Measurements from ENCODE around the gene PAIP2B.
A peak's percentile ranks its signal among the peaks of the same experiment; 100 is the strongest.
"Not testable (repeated sequence)": the region's sequence is repeated elsewhere in the genome, so short reads cannot be mapped to it uniquely, and the experiment has no call there.

Gene PAIP2B

GRCh38 chr2:71216501-71216900 lies 10.4 kb downstream of the PAIP2B start:
- DNase-seq (ENCODE audit: low spot score): no peak

GRCh38 chr2:71215447-71215846 lies 11.5 kb downstream of the PAIP2B start:
- no peak for DNase-seq (ENCODE audit: low spot score)

DNA sequence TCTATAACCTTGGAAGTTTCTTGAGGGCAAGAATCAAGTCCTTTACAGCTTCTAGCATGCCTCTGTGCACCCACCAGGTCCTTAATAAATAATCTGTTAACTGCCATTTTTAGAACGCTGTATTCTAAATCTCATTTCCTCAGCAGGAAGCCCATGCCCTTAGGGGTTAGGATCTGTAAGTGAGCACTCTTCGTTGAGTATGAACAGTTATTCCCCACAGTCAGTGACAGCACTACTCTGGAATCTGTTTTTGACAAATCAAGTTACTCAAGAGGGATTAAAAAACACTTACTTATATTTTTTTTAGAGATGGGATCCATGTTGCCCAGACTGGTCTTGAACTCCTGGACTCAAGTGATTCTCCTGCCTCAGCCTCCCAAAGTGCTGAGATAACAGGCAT lies 14.6 kb downstream of the PAIP2B start:
- DNase-seq (ENCODE audit: low spot score): no peak

GRCh38 chr2:71210292-71210691 lies 16.6 kb downstream of the PAIP2B start:
- no peak for DNase-seq (ENCODE audit: low spot score)

DNA sequence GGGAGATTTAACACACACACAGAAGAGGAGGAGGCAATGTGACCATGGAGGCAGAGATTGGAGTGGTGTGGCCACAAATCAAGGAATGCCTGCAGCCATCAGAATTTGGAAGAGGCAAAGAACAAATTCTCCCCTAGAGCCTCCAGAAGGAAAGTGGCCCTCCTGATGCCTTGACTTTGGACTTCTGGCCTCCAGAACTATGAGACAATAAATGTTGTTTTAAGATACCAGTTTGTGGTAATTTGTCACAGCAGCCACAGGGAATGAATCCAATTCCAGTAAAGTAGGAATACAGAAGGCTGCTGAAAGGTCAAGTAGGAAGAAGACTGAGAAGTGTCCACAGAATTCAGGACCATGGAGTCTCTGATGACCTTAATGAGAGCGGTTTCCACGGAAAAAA lies 18.1 kb downstream of the PAIP2B start:
- DNase-seq (ENCODE audit: low spot score): no peak

- no peak for DNase-seq (ENCODE audit: low spot score)
These were observed 19.3 kb downstream of the PAIP2B start for GRCh38 chr2:71207601-71208000.

DNA sequence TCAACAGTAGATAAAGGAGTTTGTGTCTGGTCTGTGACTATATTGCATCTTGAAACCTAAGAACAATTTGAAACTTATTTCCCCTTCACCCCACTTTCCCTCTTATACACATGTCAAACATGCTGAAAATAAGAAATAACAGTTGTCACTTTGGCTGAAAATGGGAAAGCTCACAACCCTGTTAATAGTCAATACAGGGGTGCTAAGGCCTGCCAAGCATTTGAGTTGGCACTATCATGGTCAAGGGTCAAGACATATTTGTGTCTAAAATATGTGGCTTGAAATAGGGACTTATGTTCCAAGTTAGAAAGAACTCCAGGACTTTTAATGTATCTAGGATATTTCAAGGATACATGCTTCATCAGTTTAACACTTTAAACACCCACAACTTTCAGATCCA lies 20.6 kb downstream of the PAIP2B start:
- DNase-seq (ENCODE audit: low spot score): no peak

- no peak for DNase-seq (ENCODE audit: low spot score)
These were observed 35.3 kb downstream of the PAIP2B start for GRCh38 chr2:71191570-71191943.

- DNase-seq (ENCODE audit: low spot score): no peak
These were observed 36.0 kb downstream of the PAIP2B start for GRCh38 chr2:71190656-71191569.

DNA sequence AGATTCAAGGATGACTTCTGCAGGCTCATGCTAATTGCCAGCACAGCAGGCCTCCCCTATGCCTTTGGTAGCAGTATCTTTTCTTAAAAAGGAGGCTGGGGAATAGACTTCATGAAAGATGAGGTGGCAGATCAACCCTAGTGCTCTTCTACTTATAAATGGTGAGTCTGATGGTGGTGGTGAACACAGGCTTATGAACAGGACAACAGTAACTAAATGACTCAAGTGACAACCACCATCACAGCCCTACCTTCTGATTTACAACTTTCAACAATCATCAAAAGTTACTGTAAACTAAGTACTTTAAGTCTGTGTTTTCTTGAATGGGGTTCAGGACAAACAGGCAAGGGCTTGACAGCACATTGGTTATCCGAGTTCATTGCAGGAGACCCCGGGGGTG lies 39.3 kb downstream of the PAIP2B start:
- no peak for DNase-seq (ENCODE audit: low spot score)

DNA sequence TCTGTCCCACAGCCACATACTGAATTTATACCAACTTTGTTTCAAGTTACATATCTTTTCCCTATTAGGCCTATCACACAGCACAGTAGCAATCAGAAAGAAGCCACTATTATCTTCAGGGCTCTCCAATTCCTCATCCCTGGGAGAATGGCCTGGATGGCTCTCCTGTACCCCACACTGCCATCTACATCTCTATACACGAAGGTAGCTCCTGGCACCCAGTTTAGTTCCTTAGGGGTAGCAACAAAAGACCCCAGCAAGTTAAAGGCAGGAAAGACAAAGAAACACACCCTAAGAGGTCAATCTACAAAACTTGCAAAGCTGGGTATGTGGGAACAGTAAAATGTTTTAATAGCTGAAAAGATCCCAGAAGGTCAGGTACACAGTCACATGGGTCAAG lies 39.9 kb downstream of the PAIP2B start:
- no peak for DNase-seq (ENCODE audit: low spot score)

DNA sequence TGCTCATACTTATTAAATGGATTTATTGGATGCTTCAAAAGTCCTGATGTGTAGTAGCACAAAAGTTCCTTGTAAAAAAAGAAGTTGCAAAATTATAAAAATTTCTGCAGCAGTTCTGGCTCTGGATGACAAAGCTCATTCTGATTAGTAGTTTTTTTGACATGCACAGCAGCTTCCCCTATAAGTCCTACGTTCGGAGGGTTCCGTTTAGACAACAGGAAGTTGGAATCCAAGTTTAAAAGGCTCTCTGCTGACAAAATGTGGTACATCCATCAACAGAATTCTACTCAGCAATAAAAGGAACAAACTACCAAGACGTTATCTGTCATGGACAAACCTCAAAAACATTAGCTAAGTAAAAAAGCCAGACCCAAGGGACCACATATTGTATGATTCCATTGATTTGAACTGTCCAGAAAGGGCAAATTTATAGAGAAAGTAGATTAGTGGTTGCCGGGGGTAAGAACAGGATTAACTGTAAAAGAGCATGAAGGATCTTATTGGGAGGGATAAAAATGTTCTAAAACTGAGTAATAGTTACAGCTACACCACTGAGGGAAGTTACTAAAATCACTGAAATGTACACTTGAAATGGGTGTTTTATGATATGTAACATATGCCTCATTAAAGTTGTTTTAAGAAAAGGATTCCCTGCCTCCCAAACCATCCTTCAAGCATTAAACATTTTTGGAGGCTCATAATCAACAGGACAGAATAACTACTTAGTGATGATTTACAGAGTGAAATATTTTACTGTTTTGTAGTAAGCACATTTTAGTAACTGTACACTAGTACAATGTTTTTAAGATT lies 43.4 kb downstream of the PAIP2B start:
- not testable (repeated sequence) for DNase-seq (ENCODE audit: low spot score)

DNA sequence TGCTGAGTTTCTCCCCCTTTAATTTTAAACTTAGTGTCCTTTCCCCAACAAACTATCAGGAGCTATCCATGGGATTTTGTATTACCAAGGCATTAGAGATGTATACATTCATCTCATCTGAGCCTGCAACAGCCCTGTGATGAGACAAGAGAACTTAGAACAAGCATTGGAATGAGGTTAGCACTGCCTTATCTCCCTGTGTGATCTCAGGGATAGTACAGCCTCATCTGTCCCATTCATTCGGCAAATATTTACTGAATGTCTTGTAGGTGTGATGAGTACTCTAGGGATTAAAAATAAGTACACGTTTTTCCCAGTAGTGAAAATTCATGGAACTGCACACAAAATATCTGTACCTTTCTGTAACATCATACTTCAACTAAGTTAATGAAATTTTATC lies 45.6 kb downstream of the PAIP2B start:
- no peak for DNase-seq (ENCODE audit: low spot score)

DNA sequence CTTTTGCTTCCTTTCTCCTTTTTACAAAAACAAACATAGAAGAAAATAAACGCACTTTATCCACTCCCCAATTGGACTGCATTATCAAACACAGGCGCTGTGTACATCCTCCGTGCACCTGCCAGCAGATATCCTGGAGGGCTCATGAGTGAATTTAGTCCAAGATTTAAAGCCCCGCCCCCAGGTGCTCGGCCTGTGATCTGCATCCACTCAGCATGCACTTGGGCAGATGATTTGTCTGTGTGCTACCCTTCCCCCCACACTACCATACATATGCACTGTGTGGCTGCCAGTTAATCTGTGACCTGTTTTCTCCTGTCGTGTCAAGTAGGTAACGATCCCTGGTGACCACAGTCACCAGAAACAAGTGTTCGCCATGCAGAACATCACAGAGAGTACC lies 48.1 kb downstream of the PAIP2B start:
- not testable (repeated sequence) for DNase-seq (ENCODE audit: low spot score)

DNA sequence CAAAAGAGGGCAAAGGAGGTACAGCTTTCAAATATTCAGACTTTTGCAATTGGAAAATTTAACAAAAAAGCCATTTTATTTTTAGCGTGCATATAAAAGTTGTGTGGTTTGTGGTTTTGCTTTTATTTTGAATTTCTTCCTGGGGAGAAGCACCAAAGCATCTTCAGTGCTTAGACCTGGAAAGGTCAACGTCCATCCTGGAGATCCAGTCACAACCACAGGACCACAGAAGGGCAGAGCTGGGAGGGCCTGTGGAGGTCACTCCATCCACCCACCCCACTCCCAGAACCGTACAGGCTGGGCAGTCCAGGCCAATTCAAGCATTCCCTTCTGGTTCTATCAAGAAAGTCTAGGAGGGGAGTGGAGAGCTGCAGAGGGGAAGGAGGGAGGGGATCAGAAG lies 52.7 kb downstream of the PAIP2B start:
- DNase-seq (ENCODE audit: low spot score): no peak

GRCh38 chr2:71173096-71173495 lies 53.8 kb downstream of the PAIP2B start:
- no peak for DNase-seq (ENCODE audit: low spot score)

DNA sequence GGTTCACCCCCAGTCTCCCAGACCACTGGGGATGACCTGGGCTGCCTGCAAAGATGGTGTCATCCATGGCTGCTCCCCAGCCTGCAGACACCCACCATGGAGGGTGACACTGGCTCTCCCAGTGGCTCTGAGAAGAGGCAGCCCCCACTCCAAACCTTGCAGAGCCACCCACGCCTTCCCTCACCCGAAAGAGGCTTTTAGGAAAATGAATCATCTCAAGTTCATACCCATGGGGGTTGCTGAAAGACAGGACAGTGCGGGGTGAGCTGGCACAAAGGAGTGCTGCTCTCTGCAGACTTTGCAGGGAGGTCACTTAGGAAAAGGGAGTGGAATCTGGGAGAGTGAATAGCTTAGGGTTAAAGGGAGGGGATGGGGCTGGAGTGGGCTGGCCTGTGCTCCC lies 60.1 kb downstream of the PAIP2B start:
- DNase-seq (ENCODE audit: low spot score): no peak

- DNase-seq (ENCODE audit: low spot score): peak; percentile 49
These were observed 69.6 kb downstream of the PAIP2B start for GRCh38 chr2:71157124-71157793.

- DNase-seq (ENCODE audit: low spot score): no peak
These were observed 70.3 kb downstream of the PAIP2B start for GRCh38 chr2:71156573-71156972.

DNA sequence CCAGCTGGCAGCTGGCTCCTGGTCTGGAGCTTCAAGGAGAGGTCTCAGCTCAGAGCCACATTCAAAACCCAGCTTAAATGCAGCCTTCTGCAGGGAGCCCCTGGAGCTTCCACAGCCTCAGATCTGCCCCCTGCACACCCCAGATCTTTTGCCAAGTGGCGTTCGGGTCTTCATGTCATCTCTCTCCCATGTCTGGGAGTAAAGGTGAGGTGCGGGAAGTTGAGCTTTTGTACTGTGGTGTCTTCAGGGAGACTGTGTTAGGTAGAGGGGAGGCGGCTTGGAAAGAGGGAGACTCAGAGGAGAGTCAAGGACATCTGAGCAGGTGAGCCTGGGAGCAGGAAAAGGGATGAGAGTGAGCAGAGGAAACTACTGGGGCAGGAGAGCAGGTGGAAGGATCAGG lies 71.1 kb downstream of the PAIP2B start:
- no peak for DNase-seq (ENCODE audit: low spot score)

- peak; percentile 6 for DNase-seq (ENCODE audit: low spot score)
These were observed 72.1 kb downstream of the PAIP2B start for GRCh38 chr2:71154798-71155197.

- DNase-seq (ENCODE audit: low spot score): no peak
These were observed 72.6 kb downstream of the PAIP2B start for GRCh38 chr2:71154279-71154678.
